ENCODE measurements around the gene PPP1R37. TPM values are rescaled to one million over a fixed set of nuclear protein-coding genes. Genes with fewer than 3 reads are reported as not detected.

The PPP1R37 gene
- total and polyA plus RNA-seq, 5 donors from 2014 or later, result 0.61 to 17.4 (median 0.69) TPM

DNA sequence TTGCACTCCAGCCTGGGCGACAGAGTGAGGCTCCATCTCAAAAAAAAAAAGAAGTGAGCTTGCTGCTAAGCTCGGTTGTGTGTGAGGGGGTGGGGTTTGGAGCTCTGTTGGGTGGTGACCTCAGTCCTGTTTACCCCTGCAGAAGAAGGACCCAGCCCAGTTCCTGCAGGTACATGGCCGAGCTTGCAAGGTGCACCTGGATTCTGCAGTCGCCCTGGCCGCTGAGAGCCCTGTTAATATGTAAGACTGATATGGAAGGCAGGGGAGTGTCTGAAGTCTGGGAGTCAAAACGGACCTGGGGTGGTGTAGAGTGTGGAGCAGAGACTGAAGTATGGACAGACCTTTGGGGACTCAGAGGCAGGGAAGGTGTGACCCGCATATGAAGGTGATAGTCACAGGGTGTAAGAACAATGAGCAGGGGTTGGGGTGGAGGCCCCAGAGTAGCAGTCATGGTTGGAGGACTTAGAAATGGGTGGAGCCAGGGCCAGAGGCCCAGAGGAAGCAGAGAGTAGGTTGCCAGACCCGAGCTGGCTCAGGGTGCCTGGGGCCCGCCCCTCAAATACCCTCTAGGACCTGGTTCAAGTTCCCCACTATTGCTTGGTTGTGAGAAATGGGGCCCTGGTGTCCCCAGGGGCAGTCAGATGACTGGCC is 40.9 kb upstream of the PPP1R37 start:
- no peak for DNase-seq
- ATAC-seq (ENCODE audit: low read depth in 2 of 2), result no peak
- Mint-ChIP-seq H3K27ac (peak overlapping the region in 1 of 3 donors; percentile 45), H3K27me3 (no peaks in the 10 kb centered on the region), H3K9me3 (no peaks in the 10 kb centered on the region), H3K4me1 (peaks cover 0 to 22% (median 16%) of the 10 kb centered on the region in 4 donors), H3K4me3 (no peak overlapping the region), H3K36me3 (peaks cover 17% of the 10 kb centered on the region)
- Histone ChIP-seq H3K4me1 (ENCODE audit: control insufficient read depth, insufficient read depth, low read length, poor library complexity, severe bottlenecking) (no peaks in the 10 kb centered on the region), H3K27me3 (ENCODE audit: control insufficient read depth, insufficient read depth, low read length) (no peaks in the 10 kb centered on the region), H3K36me3 (ENCODE audit: control insufficient read depth, insufficient read depth, low read length) (peaks cover 51% of the 10 kb centered on the region), H3K4me3 (ENCODE audit: low read depth, low read length) (no peak overlapping the region), H3K27ac (ENCODE audit: insufficient read depth, low read length, poor library complexity, severe bottlenecking) (no peak overlapping the region), H3K9me3 (ENCODE audit: control insufficient read depth in 2 of 2, low read length in 2 of 2) (no peaks in the 10 kb centered on the region)

DNA sequence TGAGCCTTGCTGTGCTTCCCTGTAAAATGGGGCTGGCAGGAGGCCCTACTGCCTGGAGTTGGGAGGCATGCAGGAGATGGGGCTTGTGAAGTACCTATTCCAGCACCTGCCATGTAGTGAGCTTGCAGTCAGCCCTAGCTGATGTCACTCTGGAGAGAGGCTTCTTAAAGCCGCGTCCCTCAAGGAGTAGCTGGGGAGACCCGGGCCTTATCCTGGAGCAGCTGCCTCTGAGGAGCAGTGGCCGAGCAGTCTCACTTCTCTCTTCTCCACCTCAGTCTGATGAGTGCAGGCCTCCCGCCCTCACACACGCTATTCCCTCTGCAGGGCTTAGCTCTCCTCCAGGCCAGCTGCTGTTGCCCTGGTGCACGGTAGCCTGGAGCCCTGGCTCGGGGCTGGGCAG is 36.1 kb upstream of the PPP1R37 start:
- Mint-ChIP-seq H3K4me1 (peaks cover 0 to 8% (median 4%) of the 10 kb centered on the region in 4 donors), H3K4me3 (no peak overlapping the region), H3K9me3 (peaks cover 0 to 1% (median 0%) of the 10 kb centered on the region in 7 donors), H3K27me3 (no peaks in the 10 kb centered on the region), H3K27ac (no peak overlapping the region), H3K36me3 (peaks cover 23% of the 10 kb centered on the region)
- H3K27ac ChIP-seq (ENCODE audit: insufficient read depth, low read length, poor library complexity, severe bottlenecking), result no peak overlapping the region
- no peaks in the 10 kb centered on the region for H3K4me1 ChIP-seq (ENCODE audit: control insufficient read depth, insufficient read depth, low read length, poor library complexity, severe bottlenecking)
- H3K36me3 ChIP-seq (ENCODE audit: control insufficient read depth, insufficient read depth, low read length), result peaks cover 89% of the 10 kb centered on the region
- no peak overlapping the region for H3K4me3 ChIP-seq (ENCODE audit: low read depth, low read length)
- DNase-seq (no peak), ATAC-seq (ENCODE audit: low read depth in 2 of 2) (no peak)
- no peaks in the 10 kb centered on the region for H3K9me3 ChIP-seq (ENCODE audit: control insufficient read depth in 2 of 2, low read length in 2 of 2)
- no peaks in the 10 kb centered on the region for H3K27me3 ChIP-seq (ENCODE audit: control insufficient read depth, insufficient read depth, low read length)

DNA sequence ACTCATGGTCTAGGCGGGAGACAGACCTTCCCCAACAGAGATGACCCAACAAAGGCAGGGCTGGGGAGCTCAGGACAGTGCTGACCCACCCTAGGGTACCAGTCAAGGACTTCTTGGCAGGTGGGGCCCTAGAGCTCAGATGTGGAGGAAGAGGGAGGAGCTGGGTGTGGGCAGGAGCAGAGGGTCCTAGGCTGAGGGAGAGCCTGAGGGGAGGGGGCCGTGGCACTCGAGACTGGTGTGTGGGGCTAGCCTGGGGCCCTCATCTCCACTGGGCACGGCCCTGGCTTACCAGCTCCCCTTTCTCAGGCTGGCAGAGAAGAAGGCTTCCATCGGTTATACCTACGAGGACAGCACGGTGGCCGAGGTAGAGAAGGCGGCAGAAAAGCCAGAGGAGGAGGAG is 35.5 kb upstream of the PPP1R37 start:
- H3K27ac Mint-ChIP-seq, result no peak overlapping the region
- no peak overlapping the region for H3K27ac ChIP-seq (ENCODE audit: insufficient read depth, low read length, poor library complexity, severe bottlenecking)
- peaks cover 23% of the 10 kb centered on the region for H3K36me3 Mint-ChIP-seq

DNA sequence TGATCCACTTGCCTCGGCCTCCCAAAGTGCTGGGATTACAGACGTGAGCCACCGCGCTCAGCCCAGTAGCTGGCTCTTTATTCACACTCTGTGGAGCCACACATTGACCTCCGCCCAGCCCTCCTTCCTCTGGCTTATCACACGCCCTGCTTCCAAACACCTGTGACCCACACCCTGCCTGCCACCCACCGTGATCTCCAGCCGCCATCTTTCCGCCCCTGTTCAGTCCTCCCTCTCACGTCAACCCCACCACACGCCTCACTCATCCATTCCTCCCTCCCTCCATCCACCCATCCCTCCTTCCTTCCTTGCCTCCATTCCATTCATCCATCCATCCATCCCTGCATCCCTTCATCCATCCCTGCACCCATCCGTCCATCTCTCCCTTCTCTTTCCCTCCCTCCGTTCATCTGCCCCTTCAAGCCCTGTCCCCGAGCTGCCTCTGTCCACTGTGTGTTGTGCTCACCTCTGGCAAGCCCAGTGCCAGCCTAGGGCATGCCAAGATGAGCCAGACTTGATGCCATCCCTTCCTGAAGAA is 34.3 kb upstream of the PPP1R37 start:
- Histone ChIP-seq H3K36me3 (ENCODE audit: control insufficient read depth, insufficient read depth, low read length) (peaks cover 88% of the 10 kb centered on the region), H3K4me3 (ENCODE audit: low read depth, low read length) (no peak overlapping the region), H3K4me1 (ENCODE audit: control insufficient read depth, insufficient read depth, low read length, poor library complexity, severe bottlenecking) (no peaks in the 10 kb centered on the region), H3K27me3 (ENCODE audit: control insufficient read depth, insufficient read depth, low read length) (no peaks in the 10 kb centered on the region), H3K9me3 (ENCODE audit: control insufficient read depth in 2 of 2, low read length in 2 of 2) (no peaks in the 10 kb centered on the region), H3K27ac (ENCODE audit: insufficient read depth, low read length, poor library complexity, severe bottlenecking) (no peak overlapping the region)
- H3K36me3 Mint-ChIP-seq, result peaks cover 27% of the 10 kb centered on the region
- H3K27me3 Mint-ChIP-seq, result no peaks in the 10 kb centered on the region
- no peak for DNase-seq
- H3K4me3 Mint-ChIP-seq, result no peak overlapping the region
- peaks cover 0 to 5% (median 2%) of the 10 kb centered on the region in 4 donors for H3K4me1 Mint-ChIP-seq
- ATAC-seq (ENCODE audit: low read depth in 2 of 2), result no peak
- H3K9me3 Mint-ChIP-seq, result peaks cover 0 to 1% (median 0%) of the 10 kb centered on the region in 7 donors
- H3K27ac Mint-ChIP-seq, result no peak overlapping the region

More for the DNA sequence above, 35.5 kb upstream of the PPP1R37 start:
- H3K4me3 ChIP-seq (ENCODE audit: low read depth, low read length), result no peak overlapping the region
- H3K9me3 Mint-ChIP-seq, result peaks cover 0 to 1% (median 0%) of the 10 kb centered on the region in 7 donors
- H3K4me1 ChIP-seq (ENCODE audit: control insufficient read depth, insufficient read depth, low read length, poor library complexity, severe bottlenecking), result no peaks in the 10 kb centered on the region
- H3K36me3 ChIP-seq (ENCODE audit: control insufficient read depth, insufficient read depth, low read length), result peaks cover 89% of the 10 kb centered on the region
- H3K9me3 ChIP-seq (ENCODE audit: control insufficient read depth in 2 of 2, low read length in 2 of 2), result no peaks in the 10 kb centered on the region
- H3K4me1 Mint-ChIP-seq, result peaks cover 0 to 5% (median 2%) of the 10 kb centered on the region in 4 donors
- no peak overlapping the region for H3K4me3 Mint-ChIP-seq
- no peaks in the 10 kb centered on the region for H3K27me3 Mint-ChIP-seq
- DNase-seq, result no peak
- ATAC-seq (ENCODE audit: low read depth in 2 of 2), result no peak
- no peaks in the 10 kb centered on the region for H3K27me3 ChIP-seq (ENCODE audit: control insufficient read depth, insufficient read depth, low read length)

DNA sequence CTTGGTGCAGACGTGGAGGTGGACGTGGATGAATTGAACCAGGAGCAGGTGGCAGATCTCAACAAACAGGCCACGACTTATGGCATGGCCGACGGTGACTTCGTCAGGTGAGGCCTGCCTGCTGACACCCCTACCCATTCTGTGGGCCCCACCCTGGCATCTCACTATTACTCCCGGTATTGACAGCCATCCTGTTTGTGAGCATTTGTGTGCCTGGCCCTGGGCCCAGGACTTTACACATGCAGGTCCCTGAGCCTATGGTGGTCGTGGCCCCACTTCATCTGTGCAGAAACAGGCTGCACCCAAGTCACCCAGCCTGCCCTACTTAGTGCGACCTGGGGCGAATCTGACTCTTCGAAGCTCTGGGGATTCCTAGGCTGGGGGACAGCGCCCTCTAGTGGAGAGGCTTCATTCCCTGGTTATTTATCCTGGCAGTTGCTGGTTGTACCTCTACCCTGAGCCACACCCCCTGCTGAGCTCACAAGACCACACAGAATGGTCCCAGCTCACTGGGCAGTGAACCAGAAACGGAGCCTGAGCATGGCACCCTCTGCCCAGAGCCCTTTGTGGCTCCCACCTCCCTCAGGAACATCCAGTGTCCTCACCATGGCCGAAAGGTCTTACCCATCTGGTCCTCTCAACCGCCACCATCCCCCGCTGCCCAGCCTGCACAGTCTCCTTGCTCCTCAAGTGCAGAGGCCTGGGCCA is 33.6 kb upstream of the PPP1R37 start:
- H3K4me3 Mint-ChIP-seq, result no peak overlapping the region
- ATAC-seq (ENCODE audit: low read depth in 2 of 2) (peak; percentile 77 to 84), DNase-seq (peak; percentile 69 to 85 (median 79))
- Histone ChIP-seq H3K4me1 (ENCODE audit: control insufficient read depth, insufficient read depth, low read length, poor library complexity, severe bottlenecking) (no peaks in the 10 kb centered on the region), H3K4me3 (ENCODE audit: low read depth, low read length) (no peak overlapping the region), H3K9me3 (ENCODE audit: control insufficient read depth in 2 of 2, low read length in 2 of 2) (no peaks in the 10 kb centered on the region), H3K36me3 (ENCODE audit: control insufficient read depth, insufficient read depth, low read length) (peaks cover 85% of the 10 kb centered on the region), H3K27me3 (ENCODE audit: control insufficient read depth, insufficient read depth, low read length) (no peaks in the 10 kb centered on the region), H3K27ac (ENCODE audit: insufficient read depth, low read length, poor library complexity, severe bottlenecking) (no peak overlapping the region)
- peaks cover 0 to 1% (median 0%) of the 10 kb centered on the region in 7 donors for H3K9me3 Mint-ChIP-seq
- H3K4me1 Mint-ChIP-seq, result peaks cover 0 to 5% (median 2%) of the 10 kb centered on the region in 4 donors
- H3K36me3 Mint-ChIP-seq, result peaks cover 24% of the 10 kb centered on the region
- peak overlapping the region in 2 of 3 donors; percentile 79 to 89 for H3K27ac Mint-ChIP-seq
- H3K27me3 Mint-ChIP-seq, result no peaks in the 10 kb centered on the region

DNA sequence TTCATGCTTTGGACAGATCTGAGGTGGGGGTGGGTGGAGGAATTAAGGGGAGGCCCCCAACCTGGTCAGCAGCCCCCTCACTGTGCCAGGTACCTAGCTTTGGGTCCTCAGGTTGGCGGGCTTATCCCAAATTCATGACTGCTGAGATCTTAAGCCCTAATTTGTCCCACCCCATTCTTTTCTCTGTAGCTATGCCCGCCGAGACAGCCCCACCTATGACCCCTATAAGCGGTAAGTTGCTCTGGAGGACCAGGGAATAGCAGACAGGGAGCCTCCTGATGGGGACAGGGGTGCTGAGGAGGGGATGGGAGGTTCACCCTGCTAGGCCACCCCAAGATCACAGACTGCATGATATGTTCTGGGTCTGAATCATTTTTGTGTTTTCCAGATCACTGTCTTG is 31.0 kb upstream of the PPP1R37 start:
- Mint-ChIP-seq H3K4me1 (peaks cover 0 to 5% (median 2%) of the 10 kb centered on the region in 4 donors), H3K36me3 (peaks cover 23% of the 10 kb centered on the region), H3K27me3 (no peaks in the 10 kb centered on the region), H3K27ac (peak overlapping the region in 1 of 3 donors; percentile 43), H3K9me3 (peaks cover 0 to 2% (median 0%) of the 10 kb centered on the region in 7 donors), H3K4me3 (no peak overlapping the region)
- DNase-seq (no peak), ATAC-seq (ENCODE audit: low read depth in 2 of 2) (no peak)
- no peaks in the 10 kb centered on the region for H3K9me3 ChIP-seq (ENCODE audit: control insufficient read depth in 2 of 2, low read length in 2 of 2)
- H3K27ac ChIP-seq (ENCODE audit: insufficient read depth, low read length, poor library complexity, severe bottlenecking), result no peak overlapping the region
- H3K4me1 ChIP-seq (ENCODE audit: control insufficient read depth, insufficient read depth, low read length, poor library complexity, severe bottlenecking), result no peaks in the 10 kb centered on the region
- peaks cover 71% of the 10 kb centered on the region for H3K36me3 ChIP-seq (ENCODE audit: control insufficient read depth, insufficient read depth, low read length)
- no peak overlapping the region for H3K4me3 ChIP-seq (ENCODE audit: low read depth, low read length)
- no peaks in the 10 kb centered on the region for H3K27me3 ChIP-seq (ENCODE audit: control insufficient read depth, insufficient read depth, low read length)

DNA sequence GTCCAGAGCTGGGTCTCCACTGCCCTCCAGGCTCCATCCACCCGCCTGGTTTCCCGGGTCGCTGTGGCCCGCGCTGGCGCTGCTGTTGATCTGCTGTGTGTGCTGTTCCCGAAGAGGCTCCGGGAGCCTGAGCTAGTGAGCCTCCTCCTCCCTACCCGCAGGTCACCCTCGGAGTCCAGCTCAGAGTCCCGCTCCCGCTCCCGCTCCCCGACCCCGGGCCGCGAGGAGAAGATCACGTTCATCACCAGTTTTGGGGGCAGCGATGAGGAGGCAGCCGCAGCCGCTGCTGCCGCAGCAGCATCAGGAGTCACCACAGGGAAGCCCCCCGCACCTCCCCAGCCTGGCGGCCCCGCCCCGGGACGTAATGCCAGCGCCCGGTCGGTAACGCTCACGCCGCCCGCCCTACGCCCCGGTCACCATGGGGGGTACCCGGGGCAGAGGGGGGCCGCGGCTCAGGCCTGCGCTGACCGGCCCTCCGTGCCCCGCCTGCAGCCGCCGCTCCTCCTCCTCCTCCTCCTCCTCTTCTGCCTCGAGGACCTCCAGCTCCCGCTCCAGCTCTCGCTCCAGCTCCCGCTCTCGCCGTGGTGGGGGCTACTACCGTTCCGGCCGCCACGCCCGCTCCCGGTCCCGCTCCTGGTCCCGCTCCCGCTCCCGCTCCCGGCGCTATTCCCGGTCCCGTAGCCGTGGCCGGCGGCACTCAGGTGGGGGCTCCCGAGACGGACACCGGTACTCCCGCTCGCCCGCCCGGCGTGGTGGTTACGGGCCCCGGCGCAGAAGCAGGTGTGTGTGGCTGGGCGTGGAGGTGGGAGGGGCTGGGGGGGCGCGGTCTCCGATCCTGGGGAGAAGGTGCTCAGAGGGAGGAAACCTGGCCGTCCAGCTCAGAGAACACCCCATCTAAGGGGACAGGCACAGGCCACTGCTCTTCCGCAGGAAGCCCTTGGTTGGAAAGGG is 28.9 kb upstream of the PPP1R37 start:
- H3K4me3 ChIP-seq (ENCODE audit: low read depth, low read length), result no peak overlapping the region
- Mint-ChIP-seq H3K9me3 (peaks cover 0 to 2% (median 0%) of the 10 kb centered on the region in 7 donors), H3K4me1 (peaks cover 0 to 5% (median 2%) of the 10 kb centered on the region in 4 donors), H3K4me3 (no peak overlapping the region), H3K27me3 (no peaks in the 10 kb centered on the region), H3K27ac (no peak overlapping the region), H3K36me3 (peaks cover 23% of the 10 kb centered on the region)
- no peak for DNase-seq
- H3K4me1 ChIP-seq (ENCODE audit: control insufficient read depth, insufficient read depth, low read length, poor library complexity, severe bottlenecking), result no peaks in the 10 kb centered on the region
- no peaks in the 10 kb centered on the region for H3K27me3 ChIP-seq (ENCODE audit: control insufficient read depth, insufficient read depth, low read length)
- peaks cover 60% of the 10 kb centered on the region for H3K36me3 ChIP-seq (ENCODE audit: control insufficient read depth, insufficient read depth, low read length)
- no peak overlapping the region for H3K27ac ChIP-seq (ENCODE audit: insufficient read depth, low read length, poor library complexity, severe bottlenecking)
- no peak for ATAC-seq (ENCODE audit: low read depth in 2 of 2)
- H3K9me3 ChIP-seq (ENCODE audit: control insufficient read depth in 2 of 2, low read length in 2 of 2), result no peaks in the 10 kb centered on the region

Measured in CD4-positive, CD25-positive, alpha-beta regulatory T cell (primary cell).